GM10266 (cell line): ENCODE data around the gene NFYC.

Source experiments
- DNase-seq: peaks from one replicate; pipeline ENCODE4 v3.0.0; 2012; ENCODE audit errors: extremely low spot score
- TF ChIP-seq, protein P1 (sequence below): IDR thresholded peaks from 2 replicates; pipeline ENCODE4 v1.5.1; 2012; ENCODE audit warnings: mild to moderate bottlenecking, low read depth; ENCODE audit not compliant: control insufficient read depth, insufficient read depth; ENCODE audit errors: missing control alignments

NFYC gene

DNA sequence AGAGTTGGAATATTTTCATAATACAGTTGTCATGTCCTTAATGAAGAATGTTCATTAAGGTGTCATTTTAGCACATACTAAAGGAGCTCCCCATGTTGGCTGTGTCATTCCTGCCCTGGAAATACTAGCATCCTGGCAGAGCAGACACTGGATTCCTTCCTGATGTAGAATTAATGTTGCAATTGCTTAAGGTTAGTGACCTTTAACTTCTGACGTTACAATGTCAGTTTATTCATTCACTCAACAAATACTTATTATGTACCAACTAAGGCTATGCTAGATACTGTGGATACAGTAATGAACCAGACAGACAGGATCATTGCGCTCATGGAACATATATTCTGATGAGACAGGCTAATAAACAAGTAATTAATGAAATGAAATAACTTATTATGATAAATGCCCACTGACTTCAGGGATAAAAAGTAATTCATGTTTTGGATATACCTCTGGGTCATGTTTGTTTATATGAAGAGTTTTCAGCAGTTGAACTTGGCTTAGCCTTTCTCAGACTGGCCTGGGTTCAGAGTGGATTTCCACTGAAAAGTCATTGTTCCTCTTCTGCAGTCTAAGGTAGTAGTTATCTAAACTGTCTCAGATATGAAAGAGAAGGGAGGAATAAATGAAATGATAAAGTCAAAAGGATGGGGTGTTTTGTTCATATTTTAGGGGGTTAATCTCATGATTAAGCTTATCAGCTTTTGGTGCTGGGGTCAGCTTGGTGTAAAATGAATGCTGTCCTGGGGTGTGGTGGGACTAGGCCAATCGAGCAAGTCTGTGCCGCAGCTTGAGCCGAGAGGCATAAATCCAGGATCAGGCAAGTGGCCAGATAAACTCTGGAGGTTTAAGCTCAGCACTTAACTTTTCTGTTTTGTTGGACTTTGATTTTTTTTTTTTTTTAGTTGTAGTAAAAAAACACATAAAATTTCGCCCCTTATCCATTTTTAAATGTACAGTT is 48.8 kb downstream of the NFYC start:
- TF ChIP-seq, protein P1, sequence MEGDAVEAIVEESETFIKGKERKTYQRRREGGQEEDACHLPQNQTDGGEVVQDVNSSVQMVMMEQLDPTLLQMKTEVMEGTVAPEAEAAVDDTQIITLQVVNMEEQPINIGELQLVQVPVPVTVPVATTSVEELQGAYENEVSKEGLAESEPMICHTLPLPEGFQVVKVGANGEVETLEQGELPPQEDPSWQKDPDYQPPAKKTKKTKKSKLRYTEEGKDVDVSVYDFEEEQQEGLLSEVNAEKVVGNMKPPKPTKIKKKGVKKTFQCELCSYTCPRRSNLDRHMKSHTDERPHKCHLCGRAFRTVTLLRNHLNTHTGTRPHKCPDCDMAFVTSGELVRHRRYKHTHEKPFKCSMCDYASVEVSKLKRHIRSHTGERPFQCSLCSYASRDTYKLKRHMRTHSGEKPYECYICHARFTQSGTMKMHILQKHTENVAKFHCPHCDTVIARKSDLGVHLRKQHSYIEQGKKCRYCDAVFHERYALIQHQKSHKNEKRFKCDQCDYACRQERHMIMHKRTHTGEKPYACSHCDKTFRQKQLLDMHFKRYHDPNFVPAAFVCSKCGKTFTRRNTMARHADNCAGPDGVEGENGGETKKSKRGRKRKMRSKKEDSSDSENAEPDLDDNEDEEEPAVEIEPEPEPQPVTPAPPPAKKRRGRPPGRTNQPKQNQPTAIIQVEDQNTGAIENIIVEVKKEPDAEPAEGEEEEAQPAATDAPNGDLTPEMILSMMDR = no peak
- no peak for DNase-seq

DNA sequence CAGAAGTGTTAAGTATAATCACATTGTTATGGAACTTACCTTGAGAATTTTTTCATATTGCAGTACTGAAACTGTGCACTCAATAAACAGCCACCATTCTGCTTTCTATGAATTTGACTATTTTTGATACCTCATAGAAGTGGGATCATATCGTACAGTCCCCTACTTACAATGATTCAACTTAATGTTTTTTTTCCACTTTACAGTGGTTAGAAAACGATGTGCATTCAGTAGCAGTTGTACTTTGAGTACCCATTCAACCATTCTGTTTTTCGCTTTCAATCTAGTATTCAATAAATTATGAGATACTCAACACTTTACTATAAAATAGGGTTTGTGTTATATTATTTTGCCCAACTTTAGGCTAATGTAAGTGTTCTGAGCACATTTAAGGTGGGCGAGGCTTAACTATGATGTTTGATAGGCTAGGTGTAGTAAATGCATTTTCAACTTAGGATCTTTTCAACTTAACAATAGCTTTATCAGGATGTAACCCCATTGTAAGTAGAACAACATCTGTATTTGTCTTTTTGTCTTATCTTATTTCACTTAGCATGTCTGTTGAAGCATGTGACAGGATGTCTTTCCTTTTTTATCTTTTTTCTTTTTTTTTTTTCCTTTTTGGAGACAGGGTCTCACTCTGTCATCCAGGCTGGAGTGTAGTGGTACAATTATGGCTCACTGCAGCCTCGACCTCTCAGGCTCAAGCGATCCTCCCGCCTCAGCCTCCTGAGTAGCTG is 49.7 kb downstream of the NFYC start:
- no peak for DNase-seq
- TF ChIP-seq, protein P1 = no peak

DNA sequence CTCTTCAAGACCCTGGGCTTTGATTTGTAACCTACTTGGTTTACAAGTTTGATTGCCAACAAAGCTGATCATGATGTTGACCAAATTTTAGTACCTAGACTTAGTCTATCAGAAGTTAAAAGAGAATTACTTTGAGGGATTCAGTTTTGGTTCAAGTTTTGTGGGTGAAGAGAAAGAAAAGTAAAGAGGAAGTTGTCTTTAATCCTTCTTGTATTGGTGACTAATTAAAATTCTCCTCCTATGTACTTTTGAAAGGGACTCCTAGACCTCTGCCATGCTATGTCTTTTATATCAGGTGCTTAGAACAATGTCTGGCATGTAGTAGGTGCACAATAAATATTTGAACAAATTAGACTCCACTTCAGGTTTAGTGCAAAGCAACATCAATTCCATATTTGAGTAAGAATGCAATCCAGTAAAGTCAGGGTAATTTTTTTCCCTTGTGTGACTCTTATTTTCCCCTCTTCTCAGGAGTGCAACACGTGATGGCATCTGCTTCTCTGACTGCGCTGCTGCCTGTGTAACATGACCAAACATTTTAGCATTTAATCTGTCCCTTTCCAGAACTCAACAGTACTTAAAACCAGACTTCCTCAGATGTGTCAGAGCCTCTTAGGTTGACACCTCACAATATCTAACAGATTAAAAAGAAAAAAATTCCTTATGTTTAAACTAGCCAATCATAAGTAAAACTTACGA is 51.0 kb downstream of the NFYC start:
- no peak for DNase-seq
- TF ChIP-seq, protein P1 = no peak

DNA sequence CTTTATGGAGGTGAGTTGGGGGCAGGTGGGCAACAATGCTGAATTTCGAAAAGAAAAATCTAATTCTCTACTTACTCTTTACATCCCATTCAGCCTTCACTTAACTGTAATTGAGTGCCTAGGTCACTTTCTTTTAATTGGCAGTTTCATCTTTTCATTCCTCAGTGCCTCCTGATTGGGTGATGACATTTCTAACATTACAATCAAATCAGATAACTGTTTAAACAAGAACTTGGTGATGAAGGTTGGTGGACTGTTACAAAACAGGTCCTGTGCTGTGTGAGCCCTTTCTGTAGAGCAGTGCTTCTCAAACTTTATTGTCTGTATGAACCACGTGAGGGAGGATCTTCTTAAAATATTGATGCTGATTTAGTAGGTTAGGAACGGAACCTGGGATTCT is 51.9 kb downstream of the NFYC start:
- TF ChIP-seq, protein P1 = no peak

DNA sequence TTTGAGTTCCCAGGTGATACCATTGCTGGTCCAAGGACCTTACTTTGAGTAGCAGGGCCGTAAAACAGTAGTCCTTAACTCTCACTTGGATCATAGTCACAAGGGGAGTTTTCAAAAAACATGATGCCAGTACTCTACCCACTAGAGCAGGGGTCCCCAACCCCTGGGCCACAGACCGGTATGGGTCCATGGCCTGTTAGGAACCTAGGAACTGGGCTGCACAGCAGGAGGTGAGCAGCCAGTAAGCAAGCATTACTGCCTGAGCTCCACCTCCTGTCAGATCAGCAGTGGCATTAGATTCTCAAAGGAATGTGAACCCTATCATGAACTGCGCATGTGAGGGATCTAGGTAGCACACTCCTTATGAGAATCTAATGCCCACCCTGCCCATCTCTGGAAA is 52.4 kb downstream of the NFYC start:
- TF ChIP-seq, protein P1 = no peak
- DNase-seq = no peak

More for the DNA sequence above, 51.9 kb downstream of the NFYC start:
- DNase-seq = no peak

DNA sequence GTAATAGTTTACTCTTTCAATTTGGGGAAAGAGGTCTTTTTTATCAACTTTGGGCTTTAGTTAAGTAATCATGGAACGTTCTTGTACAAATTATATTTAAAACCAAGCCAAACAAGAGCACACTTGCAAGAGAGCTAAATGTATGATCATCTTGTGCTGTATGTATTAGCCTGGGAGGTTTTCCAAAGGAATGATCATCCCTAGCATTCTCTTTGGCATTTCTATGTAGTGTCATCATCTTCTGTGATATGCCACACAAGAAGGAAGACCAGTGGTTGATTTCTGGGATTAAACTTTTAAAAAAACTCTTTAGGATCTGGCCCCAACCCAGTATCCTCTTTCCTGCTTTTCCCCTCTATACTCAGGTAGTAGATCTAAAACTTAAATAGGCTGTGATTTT is 53.7 kb downstream of the NFYC start:
- TF ChIP-seq, protein P1 = no peak
- DNase-seq = no peak
